Measurements from ENCODE around the gene TMEM272. TPM values are rescaled to one million over a fixed set of nuclear protein-coding genes. Genes with fewer than 3 reads are reported as not detected.

TMEM272 gene
- polyA plus RNA-seq, 1 donor (not counting 4 experiments of a cell fraction or from before 2014, with no cell fraction given): not detected

- no peaks in the 10 kb centered on the region for H3K36me3 ChIP-seq (ENCODE audit: control insufficient read depth in 2 of 2, extremely low read depth in 1 of 2, insufficient read depth in 2 of 2, low read length in 2 of 2)
- no peak for DNase-seq (ENCODE audit: low read depth, low spot score)
- H3K9ac ChIP-seq (ENCODE audit: control insufficient read depth, extremely low read depth, insufficient read depth, low read length): no peak overlapping the region
- no peaks in the 10 kb centered on the region for H3K27me3 ChIP-seq (ENCODE audit: control insufficient read depth, extremely low read depth, insufficient read depth, low read length)
- TF ChIP-seq CTCF (optimal IDR thresholded peaks at IDR 0.05 in 1 of 3, IDR thresholded peaks at IDR 0.05 in 1 of 3, conservative IDR thresholded peaks at IDR 0.05 in 1 of 3; ENCODE audit: extremely low read depth in 1 of 3, insufficient read depth in 2 of 3, low read length in 3 of 3) (no peak), EZH2 (IDR thresholded peaks at IDR 0.05; ENCODE audit: low read length) (no peak)
- no peaks in the 10 kb centered on the region for H3K4me1 ChIP-seq (ENCODE audit: control insufficient read depth, extremely low read depth, insufficient read depth, low read length)
- no peaks in the 10 kb centered on the region for H3K9me3 ChIP-seq (ENCODE audit: control insufficient read depth, low read depth, low read length)
- no peak overlapping the region for H3K4me2 ChIP-seq (ENCODE audit: control insufficient read depth, extremely low read depth, insufficient read depth, low read depth, low read length)
- no peak overlapping the region for H3K27ac ChIP-seq (ENCODE audit: control insufficient read depth, insufficient read depth, low read length)
- H3K79me2 ChIP-seq (ENCODE audit: control insufficient read depth, insufficient read depth, low read length): no peaks in the 10 kb centered on the region
- FAIRE-seq: no peak
- no peak overlapping the region for H2AFZ ChIP-seq (ENCODE audit: control insufficient read depth, low read length)
- H3K4me3 ChIP-seq (ENCODE audit: control insufficient read depth in 2 of 3, extremely low read depth in 1 of 3, insufficient read depth in 2 of 3, low read depth in 1 of 3, low read length in 3 of 3): no peak overlapping the region
- no peaks in the 10 kb centered on the region for H4K20me1 ChIP-seq (ENCODE audit: control insufficient read depth, extremely low read depth, insufficient read depth, low read length)
- no peaks in the 10 kb centered on the region for H3K9me1 ChIP-seq (ENCODE audit: control insufficient read depth, extremely low read depth, insufficient read depth, low read length)
- dilution Hi-C loops (cut with MboI; ENCODE audit: extremely low pct_ligation_motif_present, low sequenced_read_pairs): no loop called here
Measured at GRCh38 chr13:51784097-51784496, 60.9 kb downstream of the TMEM272 start.

- Histone ChIP-seq H2AFZ (ENCODE audit: control insufficient read depth, low read length) (no peak overlapping the region), H3K4me2 (ENCODE audit: control insufficient read depth, extremely low read depth, insufficient read depth, low read depth, low read length) (no peak overlapping the region), H4K20me1 (ENCODE audit: control insufficient read depth, extremely low read depth, insufficient read depth, low read length) (no peaks in the 10 kb centered on the region), H3K36me3 (ENCODE audit: control insufficient read depth in 2 of 2, extremely low read depth in 1 of 2, insufficient read depth in 2 of 2, low read length in 2 of 2) (no peaks in the 10 kb centered on the region), H3K9ac (ENCODE audit: control insufficient read depth, extremely low read depth, insufficient read depth, low read length) (no peak overlapping the region), H3K4me1 (ENCODE audit: control insufficient read depth, extremely low read depth, insufficient read depth, low read length) (no peaks in the 10 kb centered on the region), H3K27ac (ENCODE audit: control insufficient read depth, insufficient read depth, low read length) (no peak overlapping the region), H3K79me2 (ENCODE audit: control insufficient read depth, insufficient read depth, low read length) (no peaks in the 10 kb centered on the region), H3K9me3 (ENCODE audit: control insufficient read depth, low read depth, low read length) (no peaks in the 10 kb centered on the region), H3K27me3 (ENCODE audit: control insufficient read depth, extremely low read depth, insufficient read depth, low read length) (no peaks in the 10 kb centered on the region), H3K4me3 (ENCODE audit: control insufficient read depth in 2 of 3, extremely low read depth in 1 of 3, insufficient read depth in 2 of 3, low read depth in 1 of 3, low read length in 3 of 3) (no peak overlapping the region), H3K9me1 (ENCODE audit: control insufficient read depth, extremely low read depth, insufficient read depth, low read length) (no peaks in the 10 kb centered on the region)
- TF ChIP-seq EZH2 (IDR thresholded peaks at IDR 0.05; ENCODE audit: low read length) (no peak), CTCF (optimal IDR thresholded peaks at IDR 0.05 in 1 of 3, IDR thresholded peaks at IDR 0.05 in 1 of 3, conservative IDR thresholded peaks at IDR 0.05 in 1 of 3; ENCODE audit: extremely low read depth in 1 of 3, insufficient read depth in 2 of 3, low read length in 3 of 3) (no peak)
- dilution Hi-C loops (cut with MboI; ENCODE audit: extremely low pct_ligation_motif_present, low sequenced_read_pairs): no loop called here
- FAIRE-seq (no peak), DNase-seq (ENCODE audit: low read depth, low spot score) (no peak)
Measured at GRCh38 chr13:51783428-51784094, 61.4 kb downstream of the TMEM272 start.
